ENCODE results near the gene WEE1.

- TF ChIP-seq EZH2 (IDR thresholded peaks at IDR 0.05; ENCODE audit: insufficient read depth, low read length) (no peak), CTCF (IDR thresholded peaks at IDR 0.05; ENCODE audit: insufficient read depth, low read depth, low read length) (no peak)
Measured at GRCh38 chr11:9615031-9615451, 41.6 kb downstream of the WEE1 start.
